BE2C (cell line): ENCODE results near the gene QKI.
"Not testable (repeated sequence)": the region's sequence is repeated elsewhere in the genome, so short reads cannot be mapped to it uniquely, and the experiment has no call there.

ENCODE experiments used
- DNase-seq: peaks from one replicate; pipeline ENCODE4 v3.0.0-alpha.2; 2020
- H3K27me3 ChIP-seq: fragments of 250-450 bp; sonication (Bioruptor Pico); 2 replicates; pipeline ENCODE4 v1.5.1; 2020; ENCODE audit warnings: mild to moderate bottlenecking
- H3K36me3 ChIP-seq: fragments of 250-450 bp; sonication (Bioruptor Pico); 2 replicates; pipeline ENCODE4 v1.5.1; 2020; ENCODE audit warnings: mild to moderate bottlenecking
- H3K4me1 ChIP-seq: fragments of 250-450 bp; sonication (Bioruptor Pico); 2 replicates; pipeline ENCODE4 v1.5.1; 2020
- H3K4me3 ChIP-seq: 2 replicates; pipeline ENCODE4 v1.5.1; 2011; ENCODE audit warnings: low read depth, low read length
- H3K9me3 ChIP-seq: fragments of 250-450 bp; sonication (Bioruptor Pico); 2 replicates; pipeline ENCODE4 v1.5.1; 2020
- CTCF ChIP-seq: IDR thresholded peaks from 2 replicates; pipeline ENCODE4 v1.5.1; 2012; ENCODE audit warnings: mild to moderate bottlenecking, low read depth, low read length

Gene QKI

GRCh38 chr6:163436843-163437242, 22.3 kb downstream of the QKI start:
- TF ChIP-seq CTCF, result no peak
- Histone ChIP-seq H3K4me1 (peaks cover 7% of the 10 kb centered on the region), H3K4me3 (no peak overlapping the region), H3K36me3 (no peaks in the 10 kb centered on the region), H3K9me3 (no peaks in the 10 kb centered on the region), H3K27me3 (no peaks in the 10 kb centered on the region)
- no peak for DNase-seq

GRCh38 chr6:163437466-163437865, 22.9 kb downstream of the QKI start:
- no peaks in the 10 kb centered on the region for H3K27me3 ChIP-seq
- DNase-seq, result no peak
- no peaks in the 10 kb centered on the region for H3K9me3 ChIP-seq
- no peak overlapping the region for H3K4me3 ChIP-seq
- H3K36me3 ChIP-seq, result no peaks in the 10 kb centered on the region
- TF ChIP-seq CTCF, result no peak
- peaks cover 7% of the 10 kb centered on the region for H3K4me1 ChIP-seq

- Histone ChIP-seq H3K9me3 (no peaks in the 10 kb centered on the region), H3K4me3 (no peak overlapping the region), H3K4me1 (peaks cover 7% of the 10 kb centered on the region), H3K36me3 (no peaks in the 10 kb centered on the region), H3K27me3 (no peaks in the 10 kb centered on the region)
- TF ChIP-seq CTCF, result no peak
- DNase-seq, result no peak
Observed at GRCh38 chr6:163438298-163438939, 23.9 kb downstream of the QKI start.

GRCh38 chr6:163438940-163439335, 24.4 kb downstream of the QKI start:
- Histone ChIP-seq H3K4me1 (peaks cover 9% of the 10 kb centered on the region), H3K9me3 (no peaks in the 10 kb centered on the region), H3K36me3 (no peaks in the 10 kb centered on the region), H3K27me3 (no peaks in the 10 kb centered on the region), H3K4me3 (no peak overlapping the region)
- peak; percentile 90 for DNase-seq
- no peak for TF ChIP-seq CTCF

GRCh38 chr6:163439390-163439789, 24.9 kb downstream of the QKI start:
- H3K4me3 ChIP-seq, H3K9me3 ChIP-seq, H3K36me3 ChIP-seq, DNase-seq, H3K27me3 ChIP-seq: not testable (repeated sequence)
- H3K4me1 ChIP-seq, result peaks cover 14% of the 10 kb centered on the region

- no peak for TF ChIP-seq CTCF
- Histone ChIP-seq H3K9me3 (no peaks in the 10 kb centered on the region), H3K4me1 (peaks cover 14% of the 10 kb centered on the region), H3K36me3 (no peaks in the 10 kb centered on the region), H3K27me3 (no peaks in the 10 kb centered on the region), H3K4me3 (no peak overlapping the region)
- no peak for DNase-seq
Observed at GRCh38 chr6:163439997-163440396, 25.5 kb downstream of the QKI start.

- no peak for TF ChIP-seq CTCF
- no peak overlapping the region for H3K4me3 ChIP-seq
- no peaks in the 10 kb centered on the region for H3K27me3 ChIP-seq
- H3K36me3 ChIP-seq, result no peaks in the 10 kb centered on the region
- peaks cover 14% of the 10 kb centered on the region for H3K4me1 ChIP-seq
- H3K9me3 ChIP-seq, result no peaks in the 10 kb centered on the region
- DNase-seq, result no peak
Observed at GRCh38 chr6:163442336-163442735, 27.8 kb downstream of the QKI start.
